Sigmoid colon (tissue), 7 donors: Measurements from ENCODE around the gene FBXO40. TPM values are rescaled to one million over a fixed set of nuclear protein-coding genes. Genes with fewer than 3 reads are reported as not detected.

Experiments
- DNase-seq: peaks from one replicate; pipeline ENCODE4 v3.0.0-alpha.2; 2019
- H3K27ac ChIP-seq, 4 donors: fragments of 200-600 bp; sonication (generic); one replicate each; pipeline ENCODE4 v1.5.1; 2016 to 2019; ENCODE audit warnings: mild to moderate bottlenecking in 1 of 4
- H3K27me3 ChIP-seq, 3 donors: fragments of 200-600 bp; sonication (generic); one replicate each; pipeline ENCODE4 v1.5.1; 2019; ENCODE audit warnings: mild to moderate bottlenecking in 1 of 3
- H3K36me3 ChIP-seq, 4 donors: fragments of 200-600 bp; sonication (generic); one replicate each; pipeline ENCODE4 v1.5.1; 2016 to 2019
- H3K4me1 ChIP-seq, 4 donors: fragments of 200-600 bp; sonication (generic); one replicate each; pipeline ENCODE4 v1.5.1; 2017 to 2019
- H3K4me3 ChIP-seq, 4 donors: fragments of 200-600 bp; sonication (generic); one replicate each; pipeline ENCODE4 v1.5.1; 2017 to 2019; ENCODE audit warnings: mild to moderate bottlenecking in 2 of 4, moderate library complexity in 1 of 4
- H3K9me3 ChIP-seq, 4 donors: fragments of 200-600 bp in 3 of 4; sonication (generic) in 3 of 4; one replicate each; pipeline versions ENCODE4 v1.5.1 to v1.6.1; 2013 to 2019
- EP300 ChIP-seq, 4 donors: sonication (generic); formaldehyde crosslinking; IDR thresholded peaks; one replicate each; pipeline ENCODE4 v1.6.1; 2017; ENCODE audit warnings: antibody characterized with exemption in 4 of 4
- POLR2A ChIP-seq, 2 donors: fragments of 450-650 bp; IDR thresholded peaks; one replicate each; pipeline ENCODE4 v1.6.1; 2016; ENCODE audit warnings: antibody characterized with exemption in 2 of 2, mild to moderate bottlenecking in 2 of 2, moderate library complexity in 2 of 2
- POLR2AphosphoS5 ChIP-seq, 4 donors: sonication (generic); formaldehyde crosslinking; IDR thresholded peaks; one replicate each; pipeline ENCODE4 v1.6.1; 2017; ENCODE audit warnings: antibody characterized with exemption in 4 of 4
- WGBS, 2 donors: extraction: QIAGEN DNeasy Blood & Tissue Kit; methylation state at CpG; one replicate each; pipeline ENCODE4 v1.1.7; 2013; 5-methylcytosine and 5-hydroxymethylcytosine counted together
- intact Hi-C: fragments of 100-400 bp; cut with DNase I; formaldehyde crosslinking; loops from one replicate; pipeline ENCODE4 v1.15.1; 2023
- polyA plus RNA-seq, 3 donors: library from polyadenylated mRNA; stranded (reverse); fragments of 200-250 nt; gene quantifications; one replicate each; pipeline ENCODE4 v1.2.3, GENCODE V29; 2013
- total RNA-seq, 4 donors: library from RNA; depleted of rRNA; stranded (reverse); fragments of >200 nt; gene quantifications; one replicate each; pipeline ENCODE4 v1.1.0, GENCODE V29; 2016
- TF ChIP-seq, protein P1 (sequence below), 4 experiments: fragments of 450-650 bp in 3 of 4; fragments of 200-600 bp in 1 of 4; IDR thresholded peaks; one replicate each; pipeline ENCODE4 v1.5.1; 2016 to 2019; ENCODE audit warnings: antibody characterized with exemption in 4 of 4, mild to moderate bottlenecking in 3 of 4, moderate library complexity in 2 of 4
- donor health status: healthy with polysubstance abuse.
- donor health status: Bipolar disorder and iron deficiency.
- donor health status: healthy.

The FBXO40 gene
- total and polyA plus RNA-seq, 7 donors = under 0.01 TPM; not detected in 6

DNA sequence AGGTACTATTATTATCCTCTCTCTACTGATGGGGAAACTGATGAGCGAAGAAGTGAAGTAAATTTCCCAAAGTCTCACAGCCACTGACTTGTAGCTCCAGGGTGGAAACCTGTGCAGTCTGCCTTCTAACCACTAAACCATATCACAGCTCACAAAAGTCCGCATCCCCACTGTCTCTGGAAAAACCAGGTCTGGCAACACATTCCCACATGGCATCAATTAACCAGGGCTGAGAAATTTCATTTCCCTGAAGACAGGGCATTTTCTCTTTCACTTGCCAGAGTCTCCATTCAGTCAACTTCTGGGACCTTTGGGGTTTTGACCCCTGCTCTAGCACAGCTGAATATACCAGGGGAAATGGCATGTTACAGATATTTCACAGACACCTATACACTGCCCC is 26.5 kb downstream of the FBXO40 start:
- WGBS, 2 donors = 97 to 98% methylated on average over 2 of the region's 2 CpGs
- no peaks in the 10 kb centered on the region for H3K4me1 ChIP-seq
- H3K27me3 ChIP-seq = no peaks in the 10 kb centered on the region
- no peaks in the 10 kb centered on the region for H3K36me3 ChIP-seq
- no peak overlapping the region for H3K27ac ChIP-seq
- DNase-seq = no peak
- no peak overlapping the region for H3K4me3 ChIP-seq
- TF ChIP-seq POLR2AphosphoS5 (IDR thresholded peaks at IDR 0.05) (no peak), POLR2A (IDR thresholded peaks at IDR 0.05) (no peak), EP300 (IDR thresholded peaks at IDR 0.05) (no peak)
- TF ChIP-seq, protein P1, sequence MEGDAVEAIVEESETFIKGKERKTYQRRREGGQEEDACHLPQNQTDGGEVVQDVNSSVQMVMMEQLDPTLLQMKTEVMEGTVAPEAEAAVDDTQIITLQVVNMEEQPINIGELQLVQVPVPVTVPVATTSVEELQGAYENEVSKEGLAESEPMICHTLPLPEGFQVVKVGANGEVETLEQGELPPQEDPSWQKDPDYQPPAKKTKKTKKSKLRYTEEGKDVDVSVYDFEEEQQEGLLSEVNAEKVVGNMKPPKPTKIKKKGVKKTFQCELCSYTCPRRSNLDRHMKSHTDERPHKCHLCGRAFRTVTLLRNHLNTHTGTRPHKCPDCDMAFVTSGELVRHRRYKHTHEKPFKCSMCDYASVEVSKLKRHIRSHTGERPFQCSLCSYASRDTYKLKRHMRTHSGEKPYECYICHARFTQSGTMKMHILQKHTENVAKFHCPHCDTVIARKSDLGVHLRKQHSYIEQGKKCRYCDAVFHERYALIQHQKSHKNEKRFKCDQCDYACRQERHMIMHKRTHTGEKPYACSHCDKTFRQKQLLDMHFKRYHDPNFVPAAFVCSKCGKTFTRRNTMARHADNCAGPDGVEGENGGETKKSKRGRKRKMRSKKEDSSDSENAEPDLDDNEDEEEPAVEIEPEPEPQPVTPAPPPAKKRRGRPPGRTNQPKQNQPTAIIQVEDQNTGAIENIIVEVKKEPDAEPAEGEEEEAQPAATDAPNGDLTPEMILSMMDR (IDR thresholded peaks at IDR 0.05) = no peak
- H3K9me3 ChIP-seq = no peaks in the 10 kb centered on the region
- intact Hi-C loops = no loop called here

DNA sequence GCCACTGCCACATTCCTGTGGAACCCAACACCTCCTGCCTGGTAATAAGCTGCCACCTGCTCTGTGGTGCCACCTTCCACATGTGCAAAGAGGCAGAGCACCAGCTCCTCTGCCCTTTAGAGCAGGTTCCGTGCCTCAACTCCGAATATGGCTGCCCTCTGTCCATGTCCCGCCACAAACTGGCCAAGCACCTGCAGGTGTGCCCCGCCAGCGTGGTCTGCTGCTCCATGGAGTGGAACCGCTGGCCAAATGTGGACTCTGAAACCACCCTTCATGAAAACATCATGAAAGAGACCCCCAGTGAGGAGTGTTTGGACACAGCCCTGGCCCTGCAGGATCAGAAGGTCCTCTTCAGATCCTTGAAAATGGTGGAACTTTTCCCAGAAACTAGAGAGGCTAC is 28.3 kb downstream of the FBXO40 start:
- intact Hi-C loops = no loop called here

DNA sequence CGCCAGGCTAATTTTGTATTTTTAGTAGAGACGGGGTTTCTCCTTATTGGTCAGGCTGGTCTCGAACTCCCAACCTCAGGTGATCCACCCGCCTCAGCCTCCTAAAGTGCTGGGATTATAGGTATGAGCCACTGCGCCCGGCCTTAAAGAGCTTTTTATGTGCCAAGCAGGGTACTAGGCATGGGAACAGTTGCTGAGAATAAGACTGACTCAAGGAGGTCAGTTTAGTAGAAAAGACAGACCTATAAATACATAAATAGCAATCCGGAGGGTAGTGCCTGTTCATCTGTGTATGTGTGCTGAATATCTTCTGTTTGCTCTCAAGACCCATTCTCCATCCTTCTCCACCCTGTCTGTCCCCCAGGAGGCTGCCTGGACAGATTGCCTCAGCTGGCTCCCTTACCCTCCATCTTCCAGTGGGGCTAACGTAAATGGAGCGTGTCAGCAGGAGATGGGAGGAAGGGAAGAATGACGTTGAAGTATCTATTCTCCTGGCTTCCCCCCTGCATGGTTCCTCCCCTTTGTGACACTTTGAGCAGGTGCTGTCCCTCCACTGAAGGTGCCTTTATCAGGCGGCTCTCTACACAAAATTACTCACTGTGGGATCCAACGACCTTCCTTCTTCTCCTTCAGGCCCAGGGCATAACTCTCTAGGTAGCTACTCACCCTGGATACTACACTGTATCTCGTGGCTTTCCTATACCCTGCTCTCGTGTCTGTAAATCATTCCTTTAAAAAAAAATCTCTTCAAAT is 31.1 kb downstream of the FBXO40 start:
- H3K4me3 ChIP-seq = no peak overlapping the region
- intact Hi-C loops = no loop called here
- H3K36me3 ChIP-seq = no peaks in the 10 kb centered on the region
- no peaks in the 10 kb centered on the region for H3K4me1 ChIP-seq
- DNase-seq = no peak
- WGBS, 2 donors = 76 to 83% methylated on average over 14 of the region's 14 CpGs
- TF ChIP-seq EP300 (IDR thresholded peaks at IDR 0.05) (no peak), POLR2AphosphoS5 (IDR thresholded peaks at IDR 0.05) (no peak), POLR2A (IDR thresholded peaks at IDR 0.05) (no peak)
- TF ChIP-seq, protein P1 (IDR thresholded peaks at IDR 0.05) = no peak
- H3K9me3 ChIP-seq = no peaks in the 10 kb centered on the region
- H3K27ac ChIP-seq = no peak overlapping the region
- H3K27me3 ChIP-seq = no peaks in the 10 kb centered on the region

More for the DNA sequence above, 28.3 kb downstream of the FBXO40 start:
- Histone ChIP-seq H3K27ac (no peak overlapping the region), H3K4me3 (no peak overlapping the region), H3K4me1 (no peaks in the 10 kb centered on the region), H3K36me3 (no peaks in the 10 kb centered on the region), H3K9me3 (no peaks in the 10 kb centered on the region), H3K27me3 (no peaks in the 10 kb centered on the region)
- DNase-seq = no peak
- WGBS, 2 donors = 94 to 95% methylated on average over 6 of the region's 6 CpGs
- no peak for TF ChIP-seq POLR2A (IDR thresholded peaks at IDR 0.05)
- TF ChIP-seq POLR2AphosphoS5 (IDR thresholded peaks at IDR 0.05) = no peak
- no peak for TF ChIP-seq EP300 (IDR thresholded peaks at IDR 0.05)
- TF ChIP-seq, protein P1 (IDR thresholded peaks at IDR 0.05) = no peak

DNA sequence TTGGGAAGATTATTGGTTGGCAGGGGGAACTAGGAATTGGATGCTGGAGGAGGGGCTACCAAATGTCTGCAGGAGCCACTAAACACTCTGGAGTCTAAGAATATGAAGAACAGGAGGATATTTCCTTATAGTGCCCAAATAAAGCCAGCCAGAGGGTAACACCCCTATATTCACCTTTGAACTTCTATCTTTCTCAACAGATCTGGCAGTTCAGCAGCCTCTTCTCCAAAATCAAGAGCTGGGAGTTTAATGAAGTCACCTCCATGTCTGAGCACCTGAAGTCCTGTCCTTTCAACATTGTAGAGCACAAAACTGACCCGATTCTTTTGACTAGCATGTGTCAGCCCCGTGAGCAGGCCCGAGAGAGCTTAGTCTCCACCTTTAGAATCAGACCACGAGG is 33.3 kb downstream of the FBXO40 start:
- no peaks in the 10 kb centered on the region for H3K36me3 ChIP-seq
- H3K9me3 ChIP-seq = no peaks in the 10 kb centered on the region
- no peaks in the 10 kb centered on the region for H3K27me3 ChIP-seq
- no peaks in the 10 kb centered on the region for H3K4me1 ChIP-seq
- H3K4me3 ChIP-seq = no peak overlapping the region
- WGBS, 2 donors = 95 to 97% methylated on average over 4 of the region's 4 CpGs
- DNase-seq = no peak
- TF ChIP-seq EP300 (IDR thresholded peaks at IDR 0.05) = no peak
- TF ChIP-seq, protein P1 (IDR thresholded peaks at IDR 0.05) = no peak
- intact Hi-C loops = no loop called here
- no peak overlapping the region for H3K27ac ChIP-seq

DNA sequence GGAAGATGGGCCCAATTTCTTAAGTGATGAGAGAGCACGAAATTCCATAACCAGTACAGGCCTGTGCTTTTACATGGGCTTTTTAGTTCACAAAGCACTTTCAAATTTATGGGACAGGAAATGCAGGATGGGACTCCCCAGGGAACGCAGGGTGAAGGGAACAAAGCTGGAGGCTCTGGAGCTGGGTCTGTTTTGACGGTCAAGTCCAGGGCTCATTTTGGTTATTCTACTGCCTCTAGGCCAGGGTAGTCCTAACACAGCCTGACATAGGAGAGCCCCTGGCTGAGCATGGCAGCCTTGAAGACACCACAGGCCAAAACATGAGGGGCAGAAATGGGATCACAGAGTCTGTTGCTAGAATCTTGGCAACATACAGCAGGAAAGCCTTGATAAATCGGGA is 34.0 kb downstream of the FBXO40 start:
- no peak for TF ChIP-seq EP300 (IDR thresholded peaks at IDR 0.05)
- TF ChIP-seq POLR2A (IDR thresholded peaks at IDR 0.05) = no peak
- TF ChIP-seq, protein P1 (IDR thresholded peaks at IDR 0.05) = no peak
- no peak for TF ChIP-seq POLR2AphosphoS5 (IDR thresholded peaks at IDR 0.05)
- intact Hi-C loops = no loop called here
- Histone ChIP-seq H3K36me3 (no peaks in the 10 kb centered on the region), H3K9me3 (no peaks in the 10 kb centered on the region), H3K27me3 (no peaks in the 10 kb centered on the region), H3K4me1 (no peaks in the 10 kb centered on the region), H3K27ac (no peak overlapping the region), H3K4me3 (no peak overlapping the region)
- WGBS, 2 donors = 92 to 94% methylated on average over 4 of the region's 4 CpGs
- DNase-seq = no peak
